H1 (cell line): ENCODE results near the gene CACNA1G. TPM values are rescaled to one million over a fixed set of nuclear protein-coding genes. Genes with fewer than 3 reads are reported as not detected.

ENCODE experiments used
- CTCF ChIA-PET: fragments of 300-600 bp; sonication (Branson Sonifier 250); formaldehyde crosslinking; loops from one replicate; lab custom pipeline; 2021; ENCODE audit not compliant: partially characterized antibody; lab: Charles Lee
- POLR2A ChIA-PET: fragments of 300-600 bp; sonication (Branson Sonifier 250); formaldehyde crosslinking; loops from one replicate; lab custom pipeline; 2021; ENCODE audit warnings: inconsistent platforms; ENCODE audit not compliant: partially characterized antibody; lab: Charles Lee
- DNase-seq, 2 experiments: peaks; one replicate each; pipeline versions ENCODE4 v3.0.0 to v3.0.0-alpha.2; 2010 to 2022; ENCODE audit warnings: low spot score in 2 of 2, low read depth in 1 of 2, mixed read lengths in 1 of 2
- FAIRE-seq: peaks from 2 replicates; lab custom pipeline; 2011; peaks lifted over from hg19 to GRCh38; lab: Jason Lieb, UNC
- H2AFZ ChIP-seq: 2 replicates; pipeline ENCODE4 v1.8.1; 2012; ENCODE audit warnings: low read length, inconsistent platforms
- H2AK5ac ChIP-seq: 2 replicates; pipeline ENCODE4 v1.6.1; 2013; ENCODE audit warnings: low read depth, low read length
- H2BK120ac ChIP-seq: replicated peaks from 2 replicates; pipeline ENCODE3; 2013; ENCODE audit warnings: low read depth, low read length, inconsistent platforms
- H2BK12ac ChIP-seq: 2 replicates; pipeline ENCODE4 v1.6.1; 2013; ENCODE audit warnings: low read depth, low read length
- H2BK15ac ChIP-seq: 2 replicates; pipeline ENCODE4 v1.6.1; 2013; ENCODE audit warnings: low read length
- H2BK20ac ChIP-seq: 2 replicates; pipeline ENCODE4 v1.6.1; 2013; ENCODE audit warnings: low read length
- H2BK5ac ChIP-seq: 2 replicates; pipeline ENCODE4 v1.6.1; 2013; ENCODE audit warnings: low read depth, low read length
- H3K14ac ChIP-seq: 2 replicates; pipeline ENCODE4 v1.6.1; 2013; ENCODE audit warnings: inconsistent platforms; ENCODE audit not compliant: insufficient read length
- H3K18ac ChIP-seq: 2 replicates; pipeline ENCODE4 v1.6.1; 2013; ENCODE audit warnings: low read length; ENCODE audit errors: extremely low read depth
- H3K23ac ChIP-seq: 2 replicates; pipeline ENCODE4 v1.6.1; 2013; ENCODE audit warnings: inconsistent platforms; ENCODE audit not compliant: insufficient read length
- H3K23me2 ChIP-seq: 2 replicates; pipeline ENCODE4 v1.6.1; 2013; ENCODE audit warnings: low read depth, low read length
- H3K27ac ChIP-seq: 2 replicates; pipeline ENCODE4 v1.6.1; 2011; ENCODE audit warnings: low read depth, low read length, inconsistent platforms
- H3K27me3 ChIP-seq, 4 experiments: replicated peaks in 1 of 4; 1 replicate in 1 of 4; 2 replicates in 3 of 4; pipeline versions ENCODE4 v1.6.1 to v1.8.1; 2011 to 2013; ENCODE audit warnings: low read length in 3 of 4, mild to moderate bottlenecking in 3 of 4, inconsistent platforms in 2 of 4, mixed read lengths in 2 of 4, moderate library complexity in 1 of 4; ENCODE audit not compliant: control insufficient read depth in 3 of 4, insufficient read depth in 3 of 4; ENCODE audit errors: extremely low read depth in 1 of 4
- H3K36me3 ChIP-seq, 4 experiments: 2 replicates each; pipeline versions ENCODE4 v1.6.1 to v1.8.1; 2011 to 2013; ENCODE audit warnings: mild to moderate bottlenecking in 4 of 4, low read length in 3 of 4, moderate library complexity in 2 of 4, control low read depth in 1 of 4, inconsistent platforms in 1 of 4; ENCODE audit not compliant: insufficient read depth in 4 of 4, control insufficient read depth in 2 of 4
- H3K4ac ChIP-seq: replicated peaks from 2 replicates; pipeline ENCODE3; 2013; ENCODE audit warnings: low read length, low read depth, mixed read lengths, inconsistent platforms; ENCODE audit not compliant: insufficient read length
- H3K4me1 ChIP-seq, 4 experiments: replicated peaks in 1 of 4; 1 replicate in 1 of 4; 2 replicates in 3 of 4; pipeline versions ENCODE4 v1.6.1 to v1.8.1; 2011 to 2013; ENCODE audit warnings: low read length in 3 of 4, inconsistent platforms in 2 of 4, mixed read lengths in 1 of 4; ENCODE audit not compliant: insufficient read depth in 4 of 4, control insufficient read depth in 3 of 4
- H3K4me2 ChIP-seq, 2 experiments: 2 replicates each; pipeline versions ENCODE4 v1.6.1 to v1.8.1; 2011 to 2013; ENCODE audit warnings: low read depth in 2 of 2, low read length in 2 of 2, control low read depth in 1 of 2, inconsistent platforms in 1 of 2, mild to moderate bottlenecking in 1 of 2; ENCODE audit not compliant: insufficient read depth in 1 of 2
- H3K4me3 ChIP-seq, 4 experiments: fragments of 200-600, 300-600 bp in 1 of 4; sonication (generic), shearing (Covaris generic), sonication (Bioruptor Twin) in 1 of 4; 2 replicates each; pipeline versions ENCODE4 v1.5.1 to v1.8.1; 2011 to 2016; ENCODE audit warnings: low read length in 4 of 4, low read depth in 3 of 4, control low read depth in 2 of 4, inconsistent platforms in 2 of 4, mild to moderate bottlenecking in 2 of 4, mixed read lengths in 1 of 4, moderate library complexity in 1 of 4; ENCODE audit not compliant: insufficient read depth in 2 of 4; ENCODE audit errors: extremely low read depth in 1 of 4
- H3K56ac ChIP-seq: replicated peaks from 2 replicates; pipeline ENCODE3; 2013; ENCODE audit warnings: low read depth, mild to moderate bottlenecking, mixed read lengths, low read length, inconsistent platforms; ENCODE audit not compliant: insufficient read length
- H3K79me1 ChIP-seq: 2 replicates; pipeline ENCODE4 v1.6.1; 2013; ENCODE audit warnings: low read depth, low read length, control low read depth
- H3K79me2 ChIP-seq, 2 experiments: 2 replicates each; pipeline versions ENCODE4 v1.6.1 to v1.8.1; 2012 to 2013; ENCODE audit warnings: low read length in 2 of 2, mild to moderate bottlenecking in 2 of 2, inconsistent platforms in 1 of 2; ENCODE audit not compliant: insufficient read depth in 2 of 2, control insufficient read depth in 1 of 2
- H3K9ac ChIP-seq, 4 experiments: replicated peaks in 1 of 4; 1 replicate in 1 of 4; 2 replicates in 3 of 4; pipeline versions ENCODE4 v1.6.1 to v1.8.1; 2011 to 2013; ENCODE audit warnings: low read depth in 3 of 4, low read length in 3 of 4, control low read depth in 2 of 4, mild to moderate bottlenecking in 2 of 4, moderate library complexity in 2 of 4, inconsistent platforms in 1 of 4; ENCODE audit errors: extremely low read depth in 1 of 4
- H3K9me3 ChIP-seq, 2 experiments: 2 replicates each; pipeline versions ENCODE4 v1.6.1 to v1.8.1; 2012 to 2013; ENCODE audit warnings: mild to moderate bottlenecking in 2 of 2, moderate library complexity in 2 of 2, control low read depth in 1 of 2, inconsistent platforms in 1 of 2, low read depth in 1 of 2, low read length in 1 of 2, mixed read lengths in 1 of 2; ENCODE audit not compliant: insufficient read depth in 2 of 2
- H4K20me1 ChIP-seq, 2 experiments: replicated peaks in 1 of 2; 2 replicates each; pipeline versions ENCODE3 to v1.8.1; 2011 to 2013; ENCODE audit warnings: inconsistent platforms in 2 of 2, low read length in 2 of 2, mild to moderate bottlenecking in 1 of 2; ENCODE audit not compliant: insufficient read depth in 2 of 2, control insufficient read depth in 1 of 2
- H4K5ac ChIP-seq: 2 replicates; pipeline ENCODE4 v1.6.1; 2013; ENCODE audit warnings: low read length, low read depth, mixed read lengths, inconsistent platforms; ENCODE audit not compliant: insufficient read length
- H4K8ac ChIP-seq: 2 replicates; pipeline ENCODE4 v1.8.0; 2013; ENCODE audit warnings: mild to moderate bottlenecking, moderate library complexity, low read length, inconsistent platforms; ENCODE audit not compliant: insufficient read depth; ENCODE audit errors: extremely low read depth
- H4K91ac ChIP-seq: replicated peaks from 2 replicates; pipeline ENCODE3; 2013; ENCODE audit warnings: low read length, mixed read lengths, inconsistent platforms; ENCODE audit not compliant: insufficient read length
- CBX8 ChIP-seq: fragments of 300-800, 300-1000 bp; sonication (generic); IDR thresholded peaks from 2 replicates; pipeline ENCODE4 v1.7.1; 2016; ENCODE audit warnings: low read depth, low read length, borderline replicate concordance
- EGR1 ChIP-seq: IDR thresholded peaks from 2 replicates; pipeline ENCODE4 v1.6.1; 2011; ENCODE audit warnings: low read depth, low read length, borderline replicate concordance
- FOSL1 ChIP-seq: IDR thresholded peaks from 2 replicates; pipeline ENCODE4 v1.6.1; 2011; ENCODE audit warnings: mild to moderate bottlenecking, low read depth, low read length, moderate library complexity; ENCODE audit not compliant: insufficient read depth
- RAD21 ChIP-seq, 2 experiments: IDR thresholded peaks in 1 of 2; conservative IDR thresholded peaks in 1 of 2; 2 replicates each; pipeline ENCODE4 v1.6.1; 2011; ENCODE audit warnings: low read depth in 2 of 2, low read length in 2 of 2, improper control_type of control experiment in 1 of 2, inconsistent platforms in 1 of 2, mild to moderate bottlenecking in 1 of 2, moderate library complexity in 1 of 2
- TBP ChIP-seq: IDR thresholded peaks from 2 replicates; pipeline ENCODE4 v1.6.1; 2011; ENCODE audit warnings: low read depth, low read length, improper control_type of control experiment
- WGBS, 2 experiments: shearing (Covaris generic) in 1 of 2; methylation state at CpG; one replicate each; pipeline versions ENCODE4 v1.1.6 to v1.1.7; 2013 to 2015; ENCODE audit warnings: low lambda C conversion rate in 2 of 2, mixed read lengths in 2 of 2, inconsistent platforms in 1 of 2, low coverage in 1 of 2, missing lambda C conversion rate in 1 of 2; ENCODE audit not compliant: insufficient replicate concordance in 2 of 2, insufficient coverage in 1 of 2, insufficient read length in 1 of 2; ENCODE audit errors: extremely low coverage in 1 of 2, missing lambda C conversion rate in 1 of 2; 5-methylcytosine and 5-hydroxymethylcytosine counted together
- polyA plus RNA-seq, 7 experiments: library from polyadenylated mRNA; depleted of rRNA in 3 of 7; stranded (reverse) in 5 of 7; unstranded in 2 of 7; fragments of >200 nt in 5 of 7; fragments of 200-250 nt in 2 of 7; gene quantifications; 1 replicate in 5 of 7; 2 replicates in 1 of 7; 4 replicates in 1 of 7; pipeline versions ENCODE4 v1.2.1 to v1.2.3, GENCODE V29; 2011 to 2013; ENCODE audit warnings: missing spikeins in 2 of 7, mixed read lengths in 2 of 7
- total RNA-seq: library from RNA; stranded (reverse); fragmentation: NEBNext Ultra II Directional; extraction: Animal tissue kit (Norgen Biotek cat#: 25700); gene quantifications from 2 replicates; pipeline ENCODE4 v1.2.1, GENCODE V29; 2021

CACNA1G gene
- total and polyA plus RNA-seq, 2 of the 8 experiments (the other 6 are each of a cell fraction or from before 2014, with no cell fraction given), result 2.9 to 4.9 TPM

- Histone ChIP-seq H3K18ac (no peak overlapping the region), H3K4me2 (no peak overlapping the region)
- TF ChIP-seq CBX8 (no peak), FOSL1 (no peak), EGR1 (no peak), RAD21 (IDR thresholded peaks at IDR 0.05 in 1 of 2, conservative IDR thresholded peaks at IDR 0.05 in 1 of 2; ENCODE audit: low read depth in 2 of 2, low read length in 2 of 2) (no peak), TBP (no peak)
- TF ChIP-seq, all 59 proteins: peak for 0
- Histone ChIP-seq H3K4me3 (no peak overlapping the region), H4K91ac (peak overlapping the region; percentile 3), H3K79me1 (no peaks in the 10 kb centered on the region), H3K36me3 (no peaks in the 10 kb centered on the region), H3K14ac (no peak overlapping the region), H2BK5ac (0 out of 2 replicates have a peak overlapping the region, but pooled peaks have one; percentile 21), H3K23ac (no peak overlapping the region), H3K79me2 (no peaks in the 10 kb centered on the region), H3K4ac (no peak overlapping the region), H3K27ac (no peak overlapping the region), H4K20me1 (no peaks in the 10 kb centered on the region), H3K4me1 (peaks cover 0 to 11% (median 5%) of the 10 kb centered on the region in 4 experiments; a peak in 4 of 7 replicates), H2AK5ac (no peak overlapping the region), H2BK15ac (no peak overlapping the region), H2AFZ (no peak overlapping the region), H3K23me2 (no peaks in the 10 kb centered on the region), H2BK120ac (no peak overlapping the region), H3K56ac (no peak overlapping the region), H3K9ac (no peak overlapping the region), H3K27me3 (no peaks in the 10 kb centered on the region), H3K9me3 (no peaks in the 10 kb centered on the region), H2BK12ac (no peak overlapping the region), H4K8ac (peak overlapping the region; percentile 51), H2BK20ac (0 out of 2 replicates have a peak overlapping the region, but pooled peaks have one; percentile 3), H4K5ac (no peak overlapping the region)
- FAIRE-seq, result no peak
- DNase-seq, result no peak
- WGBS, 2 experiments, result 91% methylated on average over 10 of the region's 10 CpGs; no CpG with 5 or more reads in 1 of the 2 experiments
- POLR2A ChIA-PET, result no interaction called here
- CTCF ChIA-PET, result interaction anchor here (5.4 kb wide), 1 partner anchor 12 kb away, joined by 53 read pairs; no protein-coding TSS in a partner anchor
Measured at GRCh38 chr17:50642722-50643656, 82.5 kb downstream of the CACNA1G start.
